WTC11 (cell line): ENCODE measurements around the gene TSHZ1.

Source experiments
- CREB1 ChIP-seq: sonication (generic); formaldehyde crosslinking; IDR thresholded peaks from 2 replicates; pipeline ENCODE4 v1.8.0; 2023; ENCODE audit warnings: mild to moderate bottlenecking, missing genetic modification reagents
- GABPB1 ChIP-seq: sonication (generic); formaldehyde crosslinking; IDR thresholded peaks from 2 replicates; pipeline ENCODE4 v1.8.1; 2023; ENCODE audit warnings: mild to moderate bottlenecking, missing genetic modification reagents
- KAT7 ChIP-seq: sonication (generic); formaldehyde crosslinking; IDR thresholded peaks from 2 replicates; pipeline ENCODE4 v1.8.1; 2023; ENCODE audit warnings: missing genetic modification reagents, mild to moderate bottlenecking, borderline replicate concordance
- NFYB ChIP-seq: sonication (generic); formaldehyde crosslinking; conservative IDR thresholded peaks from 2 replicates; pipeline ENCODE4 v1.8.0; 2022; ENCODE audit warnings: low read depth, missing genetic modification reagents
- NR2C2 ChIP-seq: sonication (generic); formaldehyde crosslinking; IDR thresholded peaks from 2 replicates; pipeline ENCODE4 v1.8.0; 2022; ENCODE audit warnings: mild to moderate bottlenecking, missing genetic modification reagents
- SOX15 ChIP-seq: fragments of 250-450 bp; sonication (Bioruptor Pico); IDR thresholded peaks from 2 replicates; pipeline ENCODE4 v1.9.0; 2021; ENCODE audit warnings: mild to moderate bottlenecking
- TCF7 ChIP-seq: sonication (generic); formaldehyde crosslinking; IDR thresholded peaks from 2 replicates; pipeline ENCODE4 v1.8.0; 2022; ENCODE audit warnings: mild to moderate bottlenecking, low read depth, missing genetic modification reagents, moderate library complexity
- ZBTB21 ChIP-seq: sonication (generic); formaldehyde crosslinking; IDR thresholded peaks from 2 replicates; pipeline ENCODE4 v1.8.1; 2023; ENCODE audit warnings: mild to moderate bottlenecking, missing genetic modification reagents, borderline replicate concordance
- ZNF121 ChIP-seq: sonication (generic); formaldehyde crosslinking; IDR thresholded peaks from 2 replicates; pipeline ENCODE4 v1.8.0; 2023; ENCODE audit warnings: missing genetic modification reagents
- ZNF396 ChIP-seq: fragments of 250-450 bp; sonication (Bioruptor Pico); IDR thresholded peaks from 2 replicates; pipeline ENCODE4 v1.8.0; 2021; ENCODE audit warnings: mild to moderate bottlenecking, moderate library complexity, borderline replicate concordance
- TF ChIP-seq, protein P1 (sequence below): fragments of 200-600 bp; IDR thresholded peaks from 2 replicates; pipeline ENCODE4 v1.8.0; 2022; ENCODE audit warnings: antibody characterized with exemption
- TF ChIP-seq, protein P2 (sequence below): fragments of 250-450 bp; sonication (Bioruptor Pico); IDR thresholded peaks from 2 replicates; pipeline ENCODE4 v1.9.0; 2021; ENCODE audit warnings: mild to moderate bottlenecking
- TF ChIP-seq, protein P3 (sequence below): fragments of 250-450 bp; sonication (Bioruptor Pico); conservative IDR thresholded peaks from 2 replicates; pipeline ENCODE4 v1.9.0; 2021; ENCODE audit warnings: mild to moderate bottlenecking

DNA sequence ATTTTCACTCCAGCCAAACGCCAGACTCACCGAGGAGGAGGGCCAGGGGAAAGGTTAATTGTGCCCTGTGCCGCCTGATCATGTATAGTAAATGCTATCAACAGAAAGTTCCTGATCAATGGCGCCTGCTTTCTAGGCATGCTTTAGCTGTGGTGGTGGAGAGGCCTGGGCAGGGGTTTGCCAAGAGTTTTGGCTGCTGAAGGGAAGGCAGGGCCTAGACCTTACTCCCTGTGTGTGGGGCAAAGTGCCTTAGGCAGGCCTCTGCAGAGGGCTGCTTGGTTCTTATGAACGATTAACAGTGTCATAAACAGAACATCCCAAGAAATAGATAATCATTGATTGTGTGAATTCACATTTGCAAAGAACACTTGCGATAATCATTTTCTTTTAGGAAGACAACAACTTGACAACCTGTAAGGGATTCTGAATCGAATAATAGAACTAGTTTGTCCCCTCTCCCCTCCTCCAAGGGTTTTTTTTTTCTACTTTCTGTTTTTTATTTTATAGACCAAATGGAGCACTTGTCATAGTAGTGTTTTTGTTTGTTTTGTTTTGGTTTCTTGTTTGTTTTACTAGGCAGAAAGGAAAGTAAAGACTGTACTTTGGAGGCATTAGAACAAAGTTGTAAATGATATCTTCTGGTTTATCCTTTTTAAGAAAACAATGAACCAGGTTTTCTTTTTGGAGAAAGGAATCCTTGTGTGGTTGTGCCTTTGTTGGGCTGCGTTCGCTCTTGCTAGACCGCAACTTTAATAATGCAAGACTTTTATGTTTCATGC lies 6.5 kb downstream of the TSHZ1 start:
- TF ChIP-seq ZNF121 (CRISPR knock-in tag), result no peak
- TF ChIP-seq, protein P1, sequence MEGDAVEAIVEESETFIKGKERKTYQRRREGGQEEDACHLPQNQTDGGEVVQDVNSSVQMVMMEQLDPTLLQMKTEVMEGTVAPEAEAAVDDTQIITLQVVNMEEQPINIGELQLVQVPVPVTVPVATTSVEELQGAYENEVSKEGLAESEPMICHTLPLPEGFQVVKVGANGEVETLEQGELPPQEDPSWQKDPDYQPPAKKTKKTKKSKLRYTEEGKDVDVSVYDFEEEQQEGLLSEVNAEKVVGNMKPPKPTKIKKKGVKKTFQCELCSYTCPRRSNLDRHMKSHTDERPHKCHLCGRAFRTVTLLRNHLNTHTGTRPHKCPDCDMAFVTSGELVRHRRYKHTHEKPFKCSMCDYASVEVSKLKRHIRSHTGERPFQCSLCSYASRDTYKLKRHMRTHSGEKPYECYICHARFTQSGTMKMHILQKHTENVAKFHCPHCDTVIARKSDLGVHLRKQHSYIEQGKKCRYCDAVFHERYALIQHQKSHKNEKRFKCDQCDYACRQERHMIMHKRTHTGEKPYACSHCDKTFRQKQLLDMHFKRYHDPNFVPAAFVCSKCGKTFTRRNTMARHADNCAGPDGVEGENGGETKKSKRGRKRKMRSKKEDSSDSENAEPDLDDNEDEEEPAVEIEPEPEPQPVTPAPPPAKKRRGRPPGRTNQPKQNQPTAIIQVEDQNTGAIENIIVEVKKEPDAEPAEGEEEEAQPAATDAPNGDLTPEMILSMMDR, result no peak
- no peak for TF ChIP-seq NR2C2
- TF ChIP-seq NFYB (CRISPR knock-in tag), result no peak
- TF ChIP-seq SOX15 (CRISPR knock-in tag), result no peak
- TF ChIP-seq ZNF396, result no peak
- no peak for TF ChIP-seq GABPB1 (CRISPR knock-in tag)
- TF ChIP-seq, protein P2, sequence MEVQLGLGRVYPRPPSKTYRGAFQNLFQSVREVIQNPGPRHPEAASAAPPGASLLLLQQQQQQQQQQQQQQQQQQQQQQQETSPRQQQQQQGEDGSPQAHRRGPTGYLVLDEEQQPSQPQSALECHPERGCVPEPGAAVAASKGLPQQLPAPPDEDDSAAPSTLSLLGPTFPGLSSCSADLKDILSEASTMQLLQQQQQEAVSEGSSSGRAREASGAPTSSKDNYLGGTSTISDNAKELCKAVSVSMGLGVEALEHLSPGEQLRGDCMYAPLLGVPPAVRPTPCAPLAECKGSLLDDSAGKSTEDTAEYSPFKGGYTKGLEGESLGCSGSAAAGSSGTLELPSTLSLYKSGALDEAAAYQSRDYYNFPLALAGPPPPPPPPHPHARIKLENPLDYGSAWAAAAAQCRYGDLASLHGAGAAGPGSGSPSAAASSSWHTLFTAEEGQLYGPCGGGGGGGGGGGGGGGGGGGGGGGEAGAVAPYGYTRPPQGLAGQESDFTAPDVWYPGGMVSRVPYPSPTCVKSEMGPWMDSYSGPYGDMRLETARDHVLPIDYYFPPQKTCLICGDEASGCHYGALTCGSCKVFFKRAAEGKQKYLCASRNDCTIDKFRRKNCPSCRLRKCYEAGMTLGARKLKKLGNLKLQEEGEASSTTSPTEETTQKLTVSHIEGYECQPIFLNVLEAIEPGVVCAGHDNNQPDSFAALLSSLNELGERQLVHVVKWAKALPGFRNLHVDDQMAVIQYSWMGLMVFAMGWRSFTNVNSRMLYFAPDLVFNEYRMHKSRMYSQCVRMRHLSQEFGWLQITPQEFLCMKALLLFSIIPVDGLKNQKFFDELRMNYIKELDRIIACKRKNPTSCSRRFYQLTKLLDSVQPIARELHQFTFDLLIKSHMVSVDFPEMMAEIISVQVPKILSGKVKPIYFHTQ (CRISPR knock-in tag), result no peak
- no peak for TF ChIP-seq TCF7 (CRISPR knock-in tag)
- no peak for TF ChIP-seq KAT7 (CRISPR knock-in tag)
- no peak for TF ChIP-seq CREB1 (CRISPR knock-in tag)
- TF ChIP-seq, protein P3, sequence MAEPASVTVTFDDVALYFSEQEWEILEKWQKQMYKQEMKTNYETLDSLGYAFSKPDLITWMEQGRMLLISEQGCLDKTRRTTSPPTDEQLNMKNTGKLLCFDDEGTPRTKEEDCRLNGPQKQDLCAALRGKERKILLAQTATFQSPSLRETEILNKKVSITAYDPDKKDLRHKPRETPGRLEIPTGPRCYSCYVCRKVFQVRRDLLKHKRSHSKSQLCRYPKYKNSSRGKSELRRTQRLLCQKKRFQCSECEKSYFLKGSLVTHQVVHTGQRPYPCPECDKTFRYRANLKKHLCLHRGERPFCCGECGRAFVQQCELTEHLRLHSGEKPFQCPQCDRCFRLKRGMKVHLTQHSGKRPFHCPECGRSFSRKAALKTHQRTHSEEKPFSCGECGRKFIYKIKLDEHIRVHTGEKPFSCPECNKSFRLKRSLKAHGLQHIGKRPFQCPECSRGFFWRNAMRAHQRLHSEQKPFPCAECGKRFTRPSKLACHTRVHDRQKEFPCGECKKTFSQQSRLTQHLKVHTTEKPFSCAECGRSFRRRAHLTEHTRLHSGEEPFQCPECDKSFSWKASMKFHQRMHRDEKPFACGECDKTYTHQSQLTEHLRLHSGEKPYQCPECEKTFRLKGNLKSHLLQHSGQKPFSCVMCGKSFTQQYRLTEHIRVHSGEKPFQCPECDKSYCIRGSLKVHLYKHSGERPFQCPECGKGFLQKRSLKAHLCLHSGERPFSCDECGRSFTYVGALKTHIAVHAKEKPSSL (CRISPR knock-in tag), result no peak
- TF ChIP-seq ZBTB21 (CRISPR knock-in tag), result no peak
